ENCODE measurements around the gene IL15RA. TPM values are rescaled to one million over a fixed set of nuclear protein-coding genes. Genes with fewer than 3 reads are reported as not detected.

The IL15RA gene
- total RNA-seq, 1 donor from 2014 or later, result 23.1 TPM

- peaks cover 3% of the 10 kb centered on the region for H3K36me3 ChIP-seq (ENCODE audit: control insufficient read depth, insufficient read depth, low read length)
- TF ChIP-seq CTCF (IDR thresholded peaks at IDR 0.05; ENCODE audit: insufficient read depth, low read length, poor library complexity, severe bottlenecking), result no peak
- no peaks in the 10 kb centered on the region for H3K27me3 ChIP-seq (ENCODE audit: control insufficient read depth, insufficient read depth, low read length)
- no peak overlapping the region for H3K4me3 ChIP-seq (ENCODE audit: low read depth, low read length)
- DNase-seq (ENCODE audit: low read depth), result no peak
Observed at GRCh38 chr10:5932345-5932744, 45.0 kb downstream of the IL15RA start.

- DNase-seq (ENCODE audit: low read depth), result no peak
- no peak overlapping the region for H3K4me3 ChIP-seq (ENCODE audit: low read depth, low read length)
- peaks cover 1% of the 10 kb centered on the region for H3K36me3 ChIP-seq (ENCODE audit: control insufficient read depth, insufficient read depth, low read length)
- no peaks in the 10 kb centered on the region for H3K27me3 ChIP-seq (ENCODE audit: control insufficient read depth, insufficient read depth, low read length)
- TF ChIP-seq CTCF (IDR thresholded peaks at IDR 0.05; ENCODE audit: insufficient read depth, low read length, poor library complexity, severe bottlenecking), result no peak
Observed at GRCh38 chr10:5930272-5930671, 47.1 kb downstream of the IL15RA start.

GRCh38 chr10:5929442-5929841, 47.9 kb downstream of the IL15RA start:
- Histone ChIP-seq H3K27me3 (ENCODE audit: control insufficient read depth, insufficient read depth, low read length) (no peaks in the 10 kb centered on the region), H3K4me3 (ENCODE audit: low read depth, low read length) (no peak overlapping the region), H3K36me3 (ENCODE audit: control insufficient read depth, insufficient read depth, low read length) (peaks cover 1% of the 10 kb centered on the region)
- no peak for TF ChIP-seq CTCF (IDR thresholded peaks at IDR 0.05; ENCODE audit: insufficient read depth, low read length, poor library complexity, severe bottlenecking)
- DNase-seq (ENCODE audit: low read depth), result no peak

- peaks cover 4% of the 10 kb centered on the region for H3K36me3 ChIP-seq (ENCODE audit: control insufficient read depth, insufficient read depth, low read length)
- no peak for DNase-seq (ENCODE audit: low read depth)
- no peak for TF ChIP-seq CTCF (IDR thresholded peaks at IDR 0.05; ENCODE audit: insufficient read depth, low read length, poor library complexity, severe bottlenecking)
- H3K4me3 ChIP-seq (ENCODE audit: low read depth, low read length), result no peak overlapping the region
- no peaks in the 10 kb centered on the region for H3K27me3 ChIP-seq (ENCODE audit: control insufficient read depth, insufficient read depth, low read length)
Observed at GRCh38 chr10:5927306-5927705, 50.0 kb downstream of the IL15RA start.

GRCh38 chr10:5924889-5925288, 52.5 kb downstream of the IL15RA start:
- Histone ChIP-seq H3K36me3 (ENCODE audit: control insufficient read depth, insufficient read depth, low read length) (peaks cover 5% of the 10 kb centered on the region), H3K4me3 (ENCODE audit: low read depth, low read length) (no peak overlapping the region), H3K27me3 (ENCODE audit: control insufficient read depth, insufficient read depth, low read length) (no peaks in the 10 kb centered on the region)
- TF ChIP-seq CTCF (IDR thresholded peaks at IDR 0.05; ENCODE audit: insufficient read depth, low read length, poor library complexity, severe bottlenecking), result no peak
- DNase-seq (ENCODE audit: low read depth), result no peak

- peaks cover 4% of the 10 kb centered on the region for H3K36me3 ChIP-seq (ENCODE audit: control insufficient read depth, insufficient read depth, low read length)
Observed at GRCh38 chr10:5921746-5922145, 55.6 kb downstream of the IL15RA start.

More at GRCh38 chr10:5921746-5922145, 55.6 kb downstream of the IL15RA start:
- no peak for DNase-seq (ENCODE audit: low read depth)
- Histone ChIP-seq H3K4me3 (ENCODE audit: low read depth, low read length) (no peak overlapping the region), H3K27me3 (ENCODE audit: control insufficient read depth, insufficient read depth, low read length) (no peaks in the 10 kb centered on the region)
- no peak for TF ChIP-seq CTCF (IDR thresholded peaks at IDR 0.05; ENCODE audit: insufficient read depth, low read length, poor library complexity, severe bottlenecking)
